Measurements from ENCODE around the gene CDK12.

Gene CDK12

DNA sequence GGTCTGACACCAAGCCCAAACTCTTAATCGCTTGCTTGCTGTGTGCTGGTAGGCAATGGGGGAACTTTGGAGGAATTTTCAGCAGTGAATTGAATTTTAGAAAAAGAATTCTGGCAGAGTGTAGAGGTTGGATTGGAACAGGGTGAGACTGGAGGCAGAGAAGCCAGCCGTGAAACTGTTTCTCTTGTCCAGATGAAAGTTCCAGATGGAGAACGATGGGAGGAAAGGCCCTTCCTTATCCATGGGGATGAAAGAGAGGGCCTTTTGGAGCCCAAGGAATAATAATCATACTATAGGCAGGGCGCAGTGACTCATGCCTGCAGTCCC lies 120.4 kb downstream of the CDK12 start:
- no peak for DNase-seq (ENCODE audit: low spot score)

DNA sequence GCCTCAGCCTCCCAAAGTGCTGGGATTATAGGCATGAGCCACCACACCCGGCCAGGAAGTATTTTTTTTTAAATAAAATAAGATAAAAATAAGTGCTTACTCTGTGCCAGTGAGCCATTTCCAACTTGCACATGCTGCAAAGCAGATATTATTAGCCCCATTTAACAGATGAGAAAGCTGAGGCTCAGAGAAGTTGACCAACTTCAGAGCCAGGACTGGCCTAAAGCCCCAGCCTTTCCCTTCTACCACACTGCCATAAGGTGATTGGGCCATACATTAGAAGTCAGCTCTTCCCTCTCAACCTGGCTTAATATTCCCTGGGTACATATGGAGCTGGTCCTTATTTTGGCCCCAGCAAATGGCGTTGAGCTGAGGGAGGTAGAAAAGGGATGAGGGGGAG lies 121.4 kb downstream of the CDK12 start:
- DNase-seq (ENCODE audit: low spot score): no peak

All from AG08396 (cell line).